ENCODE data around the gene USP32.

Gene USP32

GRCh38 chr17:60147553-60148223 lies 244.2 kb downstream of the USP32 start:
- DNase-seq = no peak

- no peak for DNase-seq
Measured at GRCh38 chr17:60146206-60146605, 245.7 kb downstream of the USP32 start.

GRCh38 chr17:60145006-60145935 lies 246.7 kb downstream of the USP32 start:
- DNase-seq = no peak

- DNase-seq = peak; percentile 81
Measured at GRCh38 chr17:60142872-60143499, 248.9 kb downstream of the USP32 start.

GRCh38 chr17:60141111-60142018 lies 250.6 kb downstream of the USP32 start:
- DNase-seq = no peak

- peak; percentile 72 for DNase-seq
Measured at GRCh38 chr17:60139438-60140285, 252.3 kb downstream of the USP32 start.

- no peak for DNase-seq
Measured at GRCh38 chr17:60138769-60139437, 253.0 kb downstream of the USP32 start.

- no peak for DNase-seq
Measured at GRCh38 chr17:60137731-60138130, 254.2 kb downstream of the USP32 start.

GRCh38 chr17:60135951-60136666 lies 255.8 kb downstream of the USP32 start:
- DNase-seq = no peak

GRCh38 chr17:60135151-60135950 lies 256.6 kb downstream of the USP32 start:
- peak; percentile 88 for DNase-seq

- peak; percentile 37 for DNase-seq
Measured at GRCh38 chr17:60134396-60135150, 257.4 kb downstream of the USP32 start.

- DNase-seq = no peak
Measured at GRCh38 chr17:60130466-60130865, 261.5 kb downstream of the USP32 start.

- no peak for DNase-seq
Measured at GRCh38 chr17:60129164-60129563, 262.8 kb downstream of the USP32 start.
